Measurements from ENCODE around the gene ZNF677. TPM values are rescaled to one million over a fixed set of nuclear protein-coding genes. Genes with fewer than 3 reads are reported as not detected.

The ZNF677 gene
- total and polyA plus RNA-seq, 2 donors (not counting 3 experiments of a cell fraction or from before 2014, with no cell fraction given) = 13.4 to 21.0 TPM

- CTCF ChIA-PET = no interaction called here
- Histone ChIP-seq H3K79me2 (ENCODE audit: control insufficient read depth, insufficient read depth, low read length) (no peaks in the 10 kb centered on the region), H3K9ac (replicated peaks; ENCODE audit: extremely low read depth, insufficient read depth, low read length) (no peak overlapping the region), H3K4me1 (ENCODE audit: control insufficient read depth, extremely low read depth, insufficient read depth, low read length) (no peaks in the 10 kb centered on the region), H3K4me2 (ENCODE audit: insufficient read depth, low read length) (no peak overlapping the region), H3K27me3 (ENCODE audit: control insufficient read depth in 2 of 2, insufficient read depth in 2 of 2, low read length in 2 of 2) (no peaks in the 10 kb centered on the region), H4K20me1 (replicated peaks; ENCODE audit: control insufficient read depth, extremely low read depth, insufficient read depth, low read length) (no peaks in the 10 kb centered on the region), H3K9me1 (replicated peaks; ENCODE audit: control insufficient read depth, extremely low read depth, insufficient read depth, low read length) (no peaks in the 10 kb centered on the region), H3K36me3 (ENCODE audit: control insufficient read depth in 2 of 2, extremely low read depth in 1 of 2, insufficient read depth in 2 of 2, low read length in 2 of 2) (no peaks in the 10 kb centered on the region), H3K9me3 (replicated peaks; ENCODE audit: control insufficient read depth, insufficient read depth, low read length) (peaks cover 1% of the 10 kb centered on the region), H3K27ac (ENCODE audit: insufficient read depth, low read depth, low read length) (no peak overlapping the region), H3K4me3 (replicated peaks in 1 of 3; ENCODE audit: insufficient read depth in 1 of 3, low read depth in 1 of 3, low read length in 3 of 3) (no peak overlapping the region), H2AFZ (ENCODE audit: low read depth, low read length) (no peak overlapping the region)
- intact Hi-C loops (cut with micrococcal nuclease) = no loop called here
- dilution Hi-C loops (cut with MboI; ENCODE audit: extremely low pct_ligation_motif_present, low sequenced_read_pairs) = no loop called here
- DNase-seq (ENCODE audit: low read depth, low spot score) (no peak), FAIRE-seq (no peak)
- no TSS peak for BruUV-seq (replicated peaks)
- POLR2A ChIA-PET = no interaction called here
- TF ChIP-seq FOS (IDR thresholded peaks at IDR 0.05; ENCODE audit: borderline replicate concordance, insufficient read depth, low read length) (no peak), JUN (IDR thresholded peaks at IDR 0.05; ENCODE audit: borderline replicate concordance, insufficient read depth, insufficient read length, low read depth) (no peak), CTCF (IDR thresholded peaks at IDR 0.05; ENCODE audit: extremely low read depth in 1 of 2, insufficient read depth in 1 of 2, low read depth in 1 of 2, low read length in 2 of 2) (no peak), EZH2 (IDR thresholded peaks at IDR 0.05; ENCODE audit: borderline replicate concordance, low read depth, low read length, severe bottlenecking) (no peak), GATA2 (IDR thresholded peaks at IDR 0.05; ENCODE audit: insufficient read depth, insufficient read length, low read depth, low read length) (no peak), POLR2AphosphoS5 (IDR thresholded peaks at IDR 0.05; ENCODE audit: insufficient read depth, low read depth, low read length) (no peak), POLR2A (IDR thresholded peaks at IDR 0.05; ENCODE audit: low read depth, low read length) (no peak), MYC (IDR thresholded peaks at IDR 0.05; ENCODE audit: low read depth, low read length) (no peak), MAX (IDR thresholded peaks at IDR 0.05; ENCODE audit: insufficient read depth, insufficient read length) (no peak)
These were observed 20.8 kb upstream of the ZNF677 start for GRCh38 chr19:53275480-53275879.

Measured in endothelial cell of umbilical vein (primary cell).